ENCODE results near the gene MAGEA9.
"Not testable (repeated sequence)": the region's sequence is repeated elsewhere in the genome, so short reads cannot be mapped to it uniquely, and the experiment has no call there.

The MAGEA9 gene

GRCh38 chrX:149781727-149782126 lies at the start of gene MAGEA9:
TSS of gene MAGEA9 (plus strand) at chrX:149781930. CDS start at chrX:149786211, 4,281 bp downstream.
- in situ Hi-C loops (cut with HindIII; ENCODE audit: low pct_ligation_motif_present, low pct_unique_long_range_greater_than_20kb, low sequenced_read_pairs); DNase-seq: not testable (repeated sequence)

GRCh38 chrX:149742269-149742668 lies 39.5 kb upstream of the MAGEA9 start:
- in situ Hi-C loops (cut with HindIII; ENCODE audit: low pct_ligation_motif_present, low pct_unique_long_range_greater_than_20kb, low sequenced_read_pairs); DNase-seq: not testable (repeated sequence)

- DNase-seq; in situ Hi-C loops (cut with HindIII; ENCODE audit: low pct_ligation_motif_present, low pct_unique_long_range_greater_than_20kb, low sequenced_read_pairs): not testable (repeated sequence)
Measured at GRCh38 chrX:149746390-149747007, 35.2 kb upstream of the MAGEA9 start.

GRCh38 chrX:149757206-149758067 lies 24.3 kb upstream of the MAGEA9 start:
- DNase-seq = no peak
- in situ Hi-C loops (cut with HindIII; ENCODE audit: low pct_ligation_motif_present, low pct_unique_long_range_greater_than_20kb, low sequenced_read_pairs) = no loop called here

GRCh38 chrX:149758068-149758714 lies 23.5 kb upstream of the MAGEA9 start:
- in situ Hi-C loops (cut with HindIII; ENCODE audit: low pct_ligation_motif_present, low pct_unique_long_range_greater_than_20kb, low sequenced_read_pairs) = no loop called here
- DNase-seq = no peak

GRCh38 chrX:149758715-149759078 lies 23.0 kb upstream of the MAGEA9 start:
- in situ Hi-C loops (cut with HindIII; ENCODE audit: low pct_ligation_motif_present, low pct_unique_long_range_greater_than_20kb, low sequenced_read_pairs); DNase-seq: not testable (repeated sequence)

GRCh38 chrX:149759824-149760223 lies 21.9 kb upstream of the MAGEA9 start:
- in situ Hi-C loops (cut with HindIII; ENCODE audit: low pct_ligation_motif_present, low pct_unique_long_range_greater_than_20kb, low sequenced_read_pairs) = no loop called here
- no peak for DNase-seq

GRCh38 chrX:149760965-149761364 lies 20.8 kb upstream of the MAGEA9 start:
- in situ Hi-C loops (cut with HindIII; ENCODE audit: low pct_ligation_motif_present, low pct_unique_long_range_greater_than_20kb, low sequenced_read_pairs) = no loop called here

GRCh38 chrX:149761858-149762674 lies 19.7 kb upstream of the MAGEA9 start:
- in situ Hi-C loops (cut with HindIII; ENCODE audit: low pct_ligation_motif_present, low pct_unique_long_range_greater_than_20kb, low sequenced_read_pairs); DNase-seq: not testable (repeated sequence)

More at GRCh38 chrX:149760965-149761364, 20.8 kb upstream of the MAGEA9 start:
- no peak for DNase-seq

GRCh38 chrX:149762696-149763614 lies 18.8 kb upstream of the MAGEA9 start:
- in situ Hi-C loops (cut with HindIII; ENCODE audit: low pct_ligation_motif_present, low pct_unique_long_range_greater_than_20kb, low sequenced_read_pairs) = no loop called here
- DNase-seq = no peak

- in situ Hi-C loops (cut with HindIII; ENCODE audit: low pct_ligation_motif_present, low pct_unique_long_range_greater_than_20kb, low sequenced_read_pairs); DNase-seq: not testable (repeated sequence)
Measured at GRCh38 chrX:149770344-149770743, 11.4 kb upstream of the MAGEA9 start.

GRCh38 chrX:149773026-149773425 lies 8.7 kb upstream of the MAGEA9 start:
- DNase-seq; in situ Hi-C loops (cut with HindIII; ENCODE audit: low pct_ligation_motif_present, low pct_unique_long_range_greater_than_20kb, low sequenced_read_pairs): not testable (repeated sequence)

GRCh38 chrX:149773768-149774167 lies 8.0 kb upstream of the MAGEA9 start, which contains the start of gene HSFX1:
TSS of gene HSFX1 (plus strand) at chrX:149774068. CDS start at chrX:149774682, 614 bp downstream.
- in situ Hi-C loops (cut with HindIII; ENCODE audit: low pct_ligation_motif_present, low pct_unique_long_range_greater_than_20kb, low sequenced_read_pairs) = not testable (repeated sequence)

GRCh38 chrX:149777999-149778398 lies 3.7 kb upstream of the MAGEA9 start:
- DNase-seq; in situ Hi-C loops (cut with HindIII; ENCODE audit: low pct_ligation_motif_present, low pct_unique_long_range_greater_than_20kb, low sequenced_read_pairs): not testable (repeated sequence)

More at GRCh38 chrX:149773768-149774167, 8.0 kb upstream of the MAGEA9 start, which contains the start of gene HSFX1:
- not testable (repeated sequence) for DNase-seq

- DNase-seq; in situ Hi-C loops (cut with HindIII; ENCODE audit: low pct_ligation_motif_present, low pct_unique_long_range_greater_than_20kb, low sequenced_read_pairs): not testable (repeated sequence)
Measured at GRCh38 chrX:149795531-149795930, 13.8 kb downstream of the MAGEA9 start.

- in situ Hi-C loops (cut with HindIII; ENCODE audit: low pct_ligation_motif_present, low pct_unique_long_range_greater_than_20kb, low sequenced_read_pairs) = no loop called here
Measured at GRCh38 chrX:149799095-149799714, 17.5 kb downstream of the MAGEA9 start.

GRCh38 chrX:149799938-149800337 lies 18.2 kb downstream of the MAGEA9 start:
- no peak for DNase-seq
- in situ Hi-C loops (cut with HindIII; ENCODE audit: low pct_ligation_motif_present, low pct_unique_long_range_greater_than_20kb, low sequenced_read_pairs) = no loop called here

More at GRCh38 chrX:149799095-149799714, 17.5 kb downstream of the MAGEA9 start:
- no peak for DNase-seq
